Endodermal cell (in vitro differentiated cells): ENCODE measurements around the gene SERPINA9. TPM values are rescaled to one million over a fixed set of nuclear protein-coding genes. Genes with fewer than 3 reads are reported as not detected.

Experiments used
- DNase-seq: peaks from one replicate; pipeline ENCODE4 v3.0.0-alpha.2; 2017
- H3K27ac ChIP-seq: 2 replicates; pipeline ENCODE4 v1.5.1; 2013; ENCODE audit warnings: mild to moderate bottlenecking, low read depth, low read length, moderate library complexity
- H3K27me3 ChIP-seq: 2 replicates; pipeline ENCODE4 v1.6.1; 2013; ENCODE audit warnings: mild to moderate bottlenecking, low read length, moderate library complexity; ENCODE audit not compliant: insufficient read depth, control insufficient read depth, poor library complexity, severe bottlenecking
- H3K36me3 ChIP-seq: 2 replicates; pipeline ENCODE4 v1.7.0; 2013; ENCODE audit warnings: mild to moderate bottlenecking, low read length, moderate library complexity; ENCODE audit not compliant: control insufficient read depth, insufficient read depth
- H3K4me1 ChIP-seq: one replicate; pipeline ENCODE4 v1.7.0; 2013; ENCODE audit warnings: low read length; ENCODE audit not compliant: control insufficient read depth, insufficient read depth
- H3K4me3 ChIP-seq: 2 replicates; pipeline ENCODE4 v1.5.1; 2013; ENCODE audit warnings: mild to moderate bottlenecking, low read length, moderate library complexity
- H3K9ac ChIP-seq: 2 replicates; pipeline ENCODE4 v1.6.1; 2013; ENCODE audit warnings: mild to moderate bottlenecking, low read length, moderate library complexity; ENCODE audit not compliant: poor library complexity, severe bottlenecking; ENCODE audit errors: extremely low read depth
- H3K9me3 ChIP-seq: 2 replicates; pipeline ENCODE4 v1.6.1; 2013; ENCODE audit warnings: mild to moderate bottlenecking, low read length, moderate library complexity; ENCODE audit not compliant: control insufficient read depth
- H3K27ac Mint-ChIP-seq: 2 replicates; pipeline ENCODE4 v1.8.0; 2020; ENCODE audit warnings: mixed read lengths
- H3K27me3 Mint-ChIP-seq: 2 replicates; pipeline ENCODE4 v1.8.0; 2021; ENCODE audit warnings: mild to moderate bottlenecking, mixed read lengths; ENCODE audit not compliant: insufficient read depth
- H3K36me3 Mint-ChIP-seq: 2 replicates; pipeline ENCODE4 v1.8.0; 2020; ENCODE audit warnings: low read depth, mixed read lengths
- H3K4me1 Mint-ChIP-seq: 2 replicates; pipeline ENCODE4 v1.8.0; 2020; ENCODE audit warnings: mixed read lengths
- H3K4me3 Mint-ChIP-seq: 2 replicates; pipeline ENCODE4 v1.8.0; 2020; ENCODE audit warnings: mild to moderate bottlenecking, moderate library complexity, mixed read lengths
- H3K9me3 Mint-ChIP-seq: 2 replicates; pipeline ENCODE4 v1.8.0; 2020; ENCODE audit warnings: mild to moderate bottlenecking, mixed read lengths
- CTCF ChIP-seq: fragments of 200-600 bp; sonication (generic); conservative IDR thresholded peaks from 2 replicates; pipeline ENCODE4 v1.5.0; 2021; ENCODE audit warnings: antibody characterized with exemption, mild to moderate bottlenecking
- WGBS, 2 experiments: methylation state at CpG; one replicate each; pipeline versions ENCODE4 v1.1.5 to v1.1.7; 2013; ENCODE audit warnings: missing lambda C conversion rate in 2 of 2, mixed read lengths in 1 of 2; ENCODE audit not compliant: insufficient coverage in 1 of 2, insufficient read length in 1 of 2; 5-methylcytosine and 5-hydroxymethylcytosine counted together
- total RNA-seq, 2 donors: library from RNA; stranded (reverse); fragmentation: NEBNext Ultra II Directional in 1 of 2; extraction: Animal tissue kit (Norgen Biotek cat#: 25700) in 1 of 2; gene quantifications; 2 replicates in 1 of 2; 3 replicates in 1 of 2; pipeline ENCODE4 v1.2.1, GENCODE V29; 2021

The SERPINA9 gene
- total RNA-seq, 2 donors from 2014 or later, result not detected

- no peaks in the 10 kb centered on the region for H3K4me1 Mint-ChIP-seq
- no peak for TF ChIP-seq CTCF
- H3K4me3 ChIP-seq, result no peak overlapping the region
- DNase-seq, result no peak
- no peaks in the 10 kb centered on the region for H3K27me3 ChIP-seq
- H3K36me3 ChIP-seq, result no peaks in the 10 kb centered on the region
- peaks cover 2% of the 10 kb centered on the region for H3K27me3 Mint-ChIP-seq
- 90 to 99% methylated on average over 9 to 16 of the region's 16 CpGs for WGBS, 2 experiments
- H3K9me3 ChIP-seq, result peaks cover 11% of the 10 kb centered on the region
- H3K9me3 Mint-ChIP-seq, result peaks cover 16% of the 10 kb centered on the region
- H3K9ac ChIP-seq, result no peak overlapping the region
- H3K27ac ChIP-seq, result no peak overlapping the region
- no peak overlapping the region for H3K27ac Mint-ChIP-seq
- H3K36me3 Mint-ChIP-seq, result no peaks in the 10 kb centered on the region
- H3K4me1 ChIP-seq, result no peaks in the 10 kb centered on the region
- H3K4me3 Mint-ChIP-seq, result no peak overlapping the region
Measured at GRCh38 chr14:94473666-94474410, 2.2 kb downstream of the SERPINA9 start.

- Histone ChIP-seq H3K4me3 (no peak overlapping the region), H3K4me1 (no peaks in the 10 kb centered on the region), H3K27ac (no peak overlapping the region), H3K36me3 (no peaks in the 10 kb centered on the region), H3K9me3 (peaks cover 3% of the 10 kb centered on the region), H3K27me3 (no peaks in the 10 kb centered on the region), H3K9ac (no peak overlapping the region)
- Mint-ChIP-seq H3K9me3 (peaks cover 6% of the 10 kb centered on the region), H3K4me1 (no peaks in the 10 kb centered on the region), H3K4me3 (no peak overlapping the region), H3K27me3 (peaks cover 3% of the 10 kb centered on the region), H3K36me3 (no peaks in the 10 kb centered on the region), H3K27ac (no peak overlapping the region)
- no peak for TF ChIP-seq CTCF
- 80 to 87% methylated on average over 1 to 4 of the region's 4 CpGs for WGBS, 2 experiments
- DNase-seq, result no peak
Measured at GRCh38 chr14:94472842-94473241, 3.2 kb downstream of the SERPINA9 start.

- no peaks in the 10 kb centered on the region for H3K4me1 ChIP-seq
- no peak overlapping the region for H3K27ac Mint-ChIP-seq
- 83 to 100% methylated on average over 1 to 2 of the region's 2 CpGs for WGBS, 2 experiments
Measured at GRCh38 chr14:94471045-94471444, 5.0 kb downstream of the SERPINA9 start.

More at GRCh38 chr14:94471045-94471444, 5.0 kb downstream of the SERPINA9 start:
- Histone ChIP-seq H3K27ac (no peak overlapping the region), H3K36me3 (no peaks in the 10 kb centered on the region), H3K4me3 (no peak overlapping the region), H3K9me3 (no peaks in the 10 kb centered on the region), H3K27me3 (no peaks in the 10 kb centered on the region), H3K9ac (no peak overlapping the region)
- Mint-ChIP-seq H3K9me3 (peaks cover 5% of the 10 kb centered on the region), H3K36me3 (no peaks in the 10 kb centered on the region), H3K4me3 (no peak overlapping the region), H3K27me3 (peaks cover 9% of the 10 kb centered on the region), H3K4me1 (no peaks in the 10 kb centered on the region)
- TF ChIP-seq CTCF, result no peak
- DNase-seq, result no peak
